Embryonic facial prominence (tissue), 1 donor: ENCODE measurements around the gene FLII.
"Not testable (repeated sequence)": the region's sequence is repeated elsewhere in the genome, so short reads cannot be mapped to it uniquely, and the experiment has no call there.

Experiments used
- DNase-seq: peaks from one replicate; pipeline ENCODE4 v3.0.0-alpha.2; 2016; ENCODE audit errors: extremely low spot score

The FLII gene

DNA sequence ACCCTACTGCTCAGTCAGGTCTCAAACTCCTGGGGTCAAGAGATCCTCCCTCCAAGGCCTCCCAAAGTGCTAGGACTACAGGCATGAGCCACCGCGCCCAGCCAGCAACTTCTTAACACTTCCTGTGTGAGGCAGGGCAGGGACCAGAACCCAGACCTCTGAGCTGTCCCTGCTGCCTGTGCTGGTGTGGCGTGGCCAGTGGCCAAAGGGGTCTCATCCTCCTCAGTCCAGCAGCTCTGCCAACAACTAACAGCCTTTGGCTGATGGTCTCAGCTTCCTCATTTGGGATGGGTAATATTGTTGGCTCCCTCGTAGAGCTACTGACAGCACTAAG, 34.5 kb downstream of the FLII start:
- DNase-seq = no peak

DNA sequence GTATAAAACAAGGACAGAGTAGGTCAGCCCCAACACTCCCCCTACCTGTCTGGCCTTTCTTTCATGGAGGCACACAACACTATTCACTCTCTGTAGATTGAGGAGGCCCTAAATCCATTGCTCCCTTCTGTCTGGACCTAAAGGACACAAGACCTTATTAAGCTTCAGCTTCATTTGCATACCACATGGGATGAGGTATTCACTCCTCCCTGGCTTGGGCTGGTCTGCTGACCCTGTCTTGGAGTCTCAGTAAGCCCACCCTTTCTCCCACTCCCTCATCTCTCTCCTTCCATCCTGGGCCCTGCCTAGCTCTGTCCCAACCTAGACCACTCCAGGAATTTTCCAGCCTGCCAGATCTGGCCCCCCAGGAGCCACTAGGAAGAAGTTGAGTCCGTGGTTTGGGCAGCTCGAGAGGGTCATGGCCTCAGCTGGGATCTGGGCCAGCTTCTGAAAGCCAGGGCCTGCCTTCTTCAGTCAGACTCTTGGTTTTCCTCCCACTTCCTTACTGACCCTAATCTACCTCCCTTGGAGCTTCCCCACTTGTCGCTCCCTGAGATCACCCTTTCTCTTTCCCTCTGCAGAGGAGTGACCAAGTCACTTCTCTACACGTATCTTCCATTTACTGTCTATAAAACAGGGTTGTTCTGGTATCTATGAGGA, 39.7 kb downstream of the FLII start:
- no peak for DNase-seq

DNA sequence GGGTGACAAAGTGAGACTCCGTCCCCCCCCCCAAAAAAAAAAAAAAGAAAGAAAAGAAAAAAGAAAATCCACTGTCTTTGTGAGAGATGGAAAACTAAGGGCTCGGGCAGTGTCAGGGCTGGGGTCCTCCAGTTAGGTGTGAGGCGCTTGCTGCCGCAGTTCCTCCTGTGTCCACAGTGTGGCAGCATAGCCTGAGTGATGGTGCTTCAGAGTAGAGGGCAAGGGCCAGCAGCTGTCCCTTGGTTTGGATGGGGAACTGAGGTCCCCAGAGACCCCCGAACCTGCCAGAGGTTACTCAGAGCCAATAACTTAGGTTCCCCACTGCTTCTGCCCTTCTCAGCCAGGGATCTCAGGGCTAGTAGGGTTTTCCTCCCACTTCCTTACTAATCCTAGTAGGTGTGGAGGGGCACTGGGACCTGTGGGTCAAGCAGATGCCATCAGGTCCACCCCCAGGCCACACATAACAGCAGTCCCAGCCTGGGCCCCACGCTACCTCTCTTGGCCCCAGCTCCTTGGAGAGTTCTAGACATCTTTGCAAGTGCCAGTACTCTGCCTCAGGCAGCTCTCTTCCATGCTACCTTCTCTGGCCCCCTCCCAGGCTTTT, 41.0 kb downstream of the FLII start:
- DNase-seq = no peak

DNA sequence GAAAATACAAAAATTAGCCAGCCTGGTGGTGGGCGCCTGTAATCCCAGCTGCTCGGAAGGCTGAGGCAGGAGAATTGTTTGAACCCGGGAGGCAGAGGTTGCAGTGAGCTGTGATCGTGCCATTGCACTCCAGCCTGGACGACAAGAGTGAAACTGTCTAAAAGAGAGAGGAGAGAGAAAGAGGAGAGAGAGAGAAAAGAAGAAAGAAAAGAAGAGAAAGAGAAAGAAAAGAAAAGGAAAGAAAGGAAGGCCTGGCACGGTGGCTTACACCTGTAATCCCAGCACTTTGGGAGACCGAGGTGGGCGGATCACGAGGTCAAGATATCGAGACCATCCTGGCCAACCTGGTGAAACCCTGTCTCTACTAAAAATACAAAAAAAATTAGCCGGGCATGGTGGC, 41.6 kb downstream of the FLII start:
- not testable (repeated sequence) for DNase-seq

DNA sequence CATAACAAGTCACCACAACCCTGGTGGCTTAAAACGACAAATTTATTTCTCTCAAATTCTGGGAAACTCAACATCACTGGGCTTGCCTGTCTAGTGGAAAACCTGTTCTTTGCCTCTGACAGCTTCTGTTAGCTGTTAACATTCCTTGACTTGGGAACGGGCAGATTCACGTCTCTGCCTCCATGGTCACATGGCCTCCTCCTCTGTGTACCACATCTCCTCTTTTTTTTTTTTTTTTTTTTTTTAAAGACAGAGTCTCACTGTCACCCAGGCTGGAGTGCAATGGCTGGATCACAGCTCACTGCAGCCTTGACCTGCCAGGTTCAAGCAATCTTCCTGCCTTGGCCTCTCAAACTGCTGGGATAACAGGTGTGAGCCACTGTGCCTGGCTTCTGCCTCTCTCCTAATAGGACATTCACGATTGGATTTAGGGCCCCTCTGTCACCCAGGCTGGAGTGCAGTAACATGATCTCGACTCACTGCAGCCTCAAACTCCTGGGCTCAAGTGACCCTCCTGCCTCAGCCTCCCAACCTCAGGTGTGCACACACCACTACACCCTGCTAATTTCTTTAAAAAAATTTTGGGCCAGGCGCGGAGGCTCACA, 44.8 kb downstream of the FLII start:
- DNase-seq = no peak

DNA sequence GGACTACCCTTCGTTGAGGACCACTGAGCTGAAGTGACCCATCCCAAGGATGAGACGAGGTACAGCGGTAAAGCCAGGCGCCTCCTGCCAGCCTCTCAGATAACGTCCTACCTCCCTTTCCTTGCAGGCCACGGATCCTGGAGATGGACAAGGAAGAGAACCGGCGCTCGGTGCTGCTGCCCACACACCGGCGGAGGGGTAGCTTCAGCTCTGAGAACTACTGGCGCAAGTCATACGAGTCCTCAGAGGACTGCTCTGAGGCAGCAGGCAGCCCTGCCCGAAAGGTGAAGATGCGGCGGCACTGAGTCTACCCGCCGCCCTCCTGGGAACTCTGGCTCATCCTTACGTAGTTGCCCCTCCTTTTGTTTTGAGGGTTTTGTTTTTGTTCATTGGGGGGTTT, 50.4 kb downstream of the FLII start:
- DNase-seq = no peak

DNA sequence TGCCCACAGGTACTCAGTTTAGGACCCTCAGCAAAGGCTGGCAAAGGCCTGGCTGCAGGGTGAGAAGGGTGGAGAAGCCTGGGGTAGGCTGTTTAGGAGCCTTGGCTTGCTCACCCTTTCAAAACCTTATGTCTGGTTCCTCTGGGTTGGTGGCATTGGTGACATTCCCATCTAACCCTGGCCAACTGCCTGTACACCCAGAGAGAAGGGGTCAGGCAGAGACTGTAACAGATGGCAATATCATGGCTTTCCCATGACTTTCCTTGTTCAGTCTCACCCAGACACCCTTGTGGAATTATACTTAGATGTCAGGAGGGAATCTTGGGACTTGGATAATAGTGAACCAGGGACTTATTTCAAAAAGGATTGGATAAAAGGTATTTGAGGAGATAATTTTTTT, 51.6 kb downstream of the FLII start:
- no peak for DNase-seq

DNA sequence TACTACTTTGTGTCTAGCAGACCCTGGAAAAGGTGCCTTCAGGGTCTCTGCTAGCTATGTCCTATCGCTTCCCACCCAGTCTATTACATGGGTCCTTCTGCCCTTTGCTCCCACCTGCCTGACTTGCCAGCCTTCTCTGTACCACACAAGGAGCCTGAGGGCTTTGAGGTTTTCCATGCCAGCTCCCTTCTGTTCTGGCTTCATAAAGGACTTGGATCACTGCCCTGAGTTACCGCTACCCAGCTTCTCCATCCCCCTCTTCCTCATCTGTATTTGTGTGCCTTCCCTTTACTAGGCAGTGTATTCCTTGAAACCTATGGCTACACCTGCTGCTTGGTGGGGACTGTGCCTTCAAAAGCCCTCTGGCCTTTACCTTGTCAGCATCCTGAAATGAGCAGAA, 52.7 kb downstream of the FLII start:
- DNase-seq = no peak

DNA sequence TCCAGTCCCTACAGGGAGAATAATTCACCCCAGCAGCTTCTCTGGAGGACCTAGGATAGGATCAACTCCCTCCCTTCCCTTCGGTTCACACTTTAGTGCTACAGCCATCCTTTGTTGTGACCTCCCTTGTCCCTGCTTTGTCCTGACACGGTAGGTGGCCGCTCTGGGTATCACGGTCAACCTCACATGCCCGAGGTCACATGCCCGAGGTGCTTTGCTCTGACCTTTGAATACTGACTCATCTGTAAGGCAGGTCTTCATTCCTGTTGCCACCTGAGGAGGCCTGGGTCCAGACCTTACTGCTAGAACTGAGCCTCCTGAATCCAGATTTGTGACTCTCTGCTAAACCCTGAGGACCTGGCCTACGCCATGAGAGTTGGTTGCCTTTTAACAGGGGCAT, 55.2 kb downstream of the FLII start:
- no peak for DNase-seq

DNA sequence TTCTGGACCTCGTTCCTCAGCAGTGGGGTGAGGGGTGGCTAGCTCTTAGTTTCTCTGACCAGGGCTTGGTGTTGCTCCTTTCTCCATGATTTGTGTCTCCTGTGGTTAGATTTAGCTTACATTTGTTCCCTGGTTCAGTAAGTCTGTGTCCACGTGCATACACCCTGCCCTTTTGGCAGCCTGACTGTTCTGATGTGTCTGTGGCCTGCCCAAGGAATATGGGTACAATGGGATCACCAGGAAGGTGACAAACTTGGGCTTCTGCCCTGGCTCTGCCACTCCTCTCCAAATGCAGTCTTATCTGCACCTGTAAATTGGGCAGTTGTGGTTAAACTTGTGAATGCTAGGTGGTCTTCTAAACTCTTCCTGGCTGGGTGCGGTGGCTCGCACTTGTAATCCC, 57.4 kb downstream of the FLII start:
- DNase-seq = no peak

DNA sequence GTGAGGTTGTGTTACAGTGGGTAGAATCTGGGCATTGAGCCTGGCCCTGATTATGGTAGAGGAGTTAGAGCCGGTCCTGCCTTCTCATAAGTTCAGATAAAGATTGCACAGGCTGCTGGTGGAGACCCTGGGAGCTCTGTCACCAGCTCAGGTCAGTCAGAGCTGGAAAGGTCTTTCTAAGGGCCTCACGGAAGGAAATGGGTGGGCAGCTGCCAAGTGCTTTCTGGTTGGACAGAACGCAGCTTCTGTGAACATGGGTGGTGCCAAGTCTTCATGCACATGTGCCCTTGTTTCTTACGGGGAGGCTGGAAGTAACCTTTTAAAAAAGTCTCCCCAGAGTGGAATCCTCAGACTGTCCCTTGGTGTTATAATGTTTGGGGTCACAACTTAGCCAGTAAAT, 60.0 kb downstream of the FLII start:
- DNase-seq = no peak

DNA sequence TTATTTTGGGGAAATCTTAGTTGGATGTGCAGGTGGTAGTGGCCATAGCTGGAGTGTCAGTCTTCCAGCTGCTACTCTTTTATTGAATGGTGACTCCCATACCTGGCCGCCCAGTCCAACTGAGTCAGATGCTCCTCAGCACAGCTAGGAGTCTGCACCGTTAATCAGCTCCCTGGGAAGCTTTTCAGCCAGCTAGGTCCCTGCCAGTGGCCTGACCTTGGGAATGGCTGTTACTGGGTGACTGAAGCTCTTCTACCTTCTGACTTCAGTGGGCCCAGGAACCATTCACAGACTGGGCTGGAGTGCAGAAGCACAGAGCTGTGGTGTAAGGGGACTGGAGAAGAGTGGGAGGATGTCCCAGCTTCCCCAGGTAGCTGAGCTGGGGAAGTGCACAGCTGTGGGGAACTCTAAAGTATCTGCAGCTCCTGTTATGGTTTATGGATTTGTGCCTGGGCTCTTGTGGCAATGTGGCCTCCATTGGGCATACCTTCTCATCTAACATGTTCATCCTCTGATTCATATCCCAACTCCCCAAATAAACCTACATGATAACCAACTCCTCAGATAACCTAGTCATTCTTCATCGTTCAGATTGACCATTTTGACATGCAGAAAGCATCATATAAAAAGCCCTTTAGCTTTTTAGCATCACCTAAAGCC, 60.9 kb downstream of the FLII start:
- DNase-seq = no peak

DNA sequence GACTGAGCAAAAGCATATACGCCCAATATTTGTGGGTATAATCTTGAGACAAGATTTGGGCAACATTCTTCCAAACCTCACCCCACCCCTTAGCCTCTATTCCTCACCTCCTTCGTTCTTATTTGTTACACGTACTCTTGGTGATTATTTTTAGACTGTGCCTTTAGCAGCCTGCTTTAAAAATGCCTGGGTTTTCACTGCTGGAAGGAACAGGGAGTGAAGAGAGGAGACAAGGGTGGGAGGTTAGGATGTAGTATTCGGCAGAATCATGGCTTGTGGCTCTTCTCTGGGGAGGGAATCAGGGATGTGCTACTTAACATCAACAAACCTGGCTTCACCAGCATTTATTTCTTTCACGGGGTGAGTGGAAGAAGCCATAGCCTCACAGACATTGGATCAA, 63.3 kb downstream of the FLII start:
- DNase-seq = no peak
